ENCODE data around the gene RFX7.

- TF ChIP-seq CTCF (IDR thresholded peaks at IDR 0.05; ENCODE audit: insufficient read depth, low read length, poor library complexity, severe bottlenecking): no peak
- no peak for TF ChIP-seq EZH2phosphoT487 (conservative IDR thresholded peaks at IDR 0.05; ENCODE audit: low read length)
Measured at GRCh38 chr15:56124391-56124790, 119.3 kb downstream of the RFX7 start.

Data from SU-DHL-6 (cell line).